Fibroblast of lung (primary cell): Measurements from ENCODE around the gene ICA1.

ENCODE experiments used
- EZH2 ChIP-seq: IDR thresholded peaks from 2 replicates; pipeline ENCODE4 v1.5.1; 2012; ENCODE audit warnings: low read length, control low read depth, mild to moderate bottlenecking; ENCODE audit errors: missing control alignments
- TF ChIP-seq, protein P1 (sequence below), 2 donors: IDR thresholded peaks in 1 of 2; conservative IDR thresholded peaks in 1 of 2; 1 replicate in 1 of 2; 2 replicates in 1 of 2; pipeline ENCODE4 v1.5.1; 2011 to 2012; ENCODE audit warnings: low read length in 2 of 2, control low read depth in 1 of 2, inconsistent platforms in 1 of 2, low read depth in 1 of 2, mild to moderate bottlenecking in 1 of 2

DNA sequence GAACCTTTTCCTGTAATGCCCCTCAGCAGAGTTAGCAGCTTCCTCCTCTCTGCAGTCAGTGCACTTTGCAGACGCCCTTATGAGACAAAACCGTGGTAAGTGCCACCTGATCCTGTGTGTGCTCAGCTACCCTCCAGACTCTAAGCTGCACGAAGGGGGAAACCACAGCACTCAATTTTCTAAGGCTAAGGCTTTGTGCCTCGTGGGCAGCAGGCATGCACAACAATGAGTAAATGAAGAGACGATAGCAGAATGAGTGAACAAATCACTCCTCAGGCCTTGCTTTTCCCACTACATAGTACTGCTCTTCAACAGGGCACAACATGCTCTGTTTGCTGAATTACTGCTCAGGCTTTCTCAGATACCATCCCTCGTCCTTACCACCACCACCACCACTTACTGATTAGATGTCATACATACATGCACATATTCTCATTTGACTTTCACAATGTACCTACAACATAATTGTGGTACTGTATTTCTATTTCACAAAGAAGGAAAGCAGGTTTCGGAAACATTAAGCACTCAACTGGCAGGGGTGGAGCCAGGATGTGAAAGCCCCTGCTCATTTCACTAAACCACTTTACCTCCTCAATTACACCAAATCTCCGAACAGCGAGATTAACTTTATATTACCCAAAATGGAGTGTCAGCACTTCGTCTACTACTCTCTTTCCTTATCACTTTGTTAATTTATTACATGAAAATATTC lies 85.4 kb downstream of the ICA1 start:
- TF ChIP-seq EZH2: no peak
- TF ChIP-seq, protein P1, sequence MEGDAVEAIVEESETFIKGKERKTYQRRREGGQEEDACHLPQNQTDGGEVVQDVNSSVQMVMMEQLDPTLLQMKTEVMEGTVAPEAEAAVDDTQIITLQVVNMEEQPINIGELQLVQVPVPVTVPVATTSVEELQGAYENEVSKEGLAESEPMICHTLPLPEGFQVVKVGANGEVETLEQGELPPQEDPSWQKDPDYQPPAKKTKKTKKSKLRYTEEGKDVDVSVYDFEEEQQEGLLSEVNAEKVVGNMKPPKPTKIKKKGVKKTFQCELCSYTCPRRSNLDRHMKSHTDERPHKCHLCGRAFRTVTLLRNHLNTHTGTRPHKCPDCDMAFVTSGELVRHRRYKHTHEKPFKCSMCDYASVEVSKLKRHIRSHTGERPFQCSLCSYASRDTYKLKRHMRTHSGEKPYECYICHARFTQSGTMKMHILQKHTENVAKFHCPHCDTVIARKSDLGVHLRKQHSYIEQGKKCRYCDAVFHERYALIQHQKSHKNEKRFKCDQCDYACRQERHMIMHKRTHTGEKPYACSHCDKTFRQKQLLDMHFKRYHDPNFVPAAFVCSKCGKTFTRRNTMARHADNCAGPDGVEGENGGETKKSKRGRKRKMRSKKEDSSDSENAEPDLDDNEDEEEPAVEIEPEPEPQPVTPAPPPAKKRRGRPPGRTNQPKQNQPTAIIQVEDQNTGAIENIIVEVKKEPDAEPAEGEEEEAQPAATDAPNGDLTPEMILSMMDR (conservative IDR thresholded peaks at IDR 0.05 in 1 of 2, IDR thresholded peaks at IDR 0.05 in 1 of 2; ENCODE audit: low read depth in 1 of 2, low read length in 2 of 2): no peak
